Measurements from ENCODE around the gene TNS3. TPM values are rescaled to one million over a fixed set of nuclear protein-coding genes. Genes with fewer than 3 reads are reported as not detected.

The TNS3 gene
- total and polyA plus RNA-seq, 10 of the 15 experiments (the other 5 are each of a cell fraction or from before 2014, with no cell fraction given), result 0.27 to 2.7 (median 0.79) TPM

DNA sequence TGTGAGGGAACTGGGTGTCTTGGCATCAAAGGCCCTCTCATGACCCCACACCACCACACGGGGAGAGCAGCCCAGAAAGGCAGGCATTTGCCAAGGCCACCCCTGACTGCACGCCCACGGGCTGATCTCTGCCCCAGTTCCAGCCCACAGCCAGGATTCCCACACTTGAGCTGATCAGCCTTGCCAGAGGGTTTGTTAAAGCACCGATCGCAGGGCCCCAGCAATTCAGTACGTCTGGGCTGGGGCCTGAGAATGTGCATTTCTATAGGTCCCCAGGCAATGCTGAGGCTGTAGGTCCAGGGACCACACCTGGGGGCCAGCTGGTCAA, 103.9 kb downstream of the TNS3 start (continued):
- no peak for TF ChIP-seq HDAC6 (IDR thresholded peaks at IDR 0.05; ENCODE audit: unreplicated experiment)
- no peak for TF ChIP-seq KAT2A (conservative IDR thresholded peaks at IDR 0.05; ENCODE audit: control insufficient read depth, low read depth, low read length)
- TF ChIP-seq CREM (IDR thresholded peaks at IDR 0.05; ENCODE audit: low read depth), result no peak
- TF ChIP-seq, protein P1, sequence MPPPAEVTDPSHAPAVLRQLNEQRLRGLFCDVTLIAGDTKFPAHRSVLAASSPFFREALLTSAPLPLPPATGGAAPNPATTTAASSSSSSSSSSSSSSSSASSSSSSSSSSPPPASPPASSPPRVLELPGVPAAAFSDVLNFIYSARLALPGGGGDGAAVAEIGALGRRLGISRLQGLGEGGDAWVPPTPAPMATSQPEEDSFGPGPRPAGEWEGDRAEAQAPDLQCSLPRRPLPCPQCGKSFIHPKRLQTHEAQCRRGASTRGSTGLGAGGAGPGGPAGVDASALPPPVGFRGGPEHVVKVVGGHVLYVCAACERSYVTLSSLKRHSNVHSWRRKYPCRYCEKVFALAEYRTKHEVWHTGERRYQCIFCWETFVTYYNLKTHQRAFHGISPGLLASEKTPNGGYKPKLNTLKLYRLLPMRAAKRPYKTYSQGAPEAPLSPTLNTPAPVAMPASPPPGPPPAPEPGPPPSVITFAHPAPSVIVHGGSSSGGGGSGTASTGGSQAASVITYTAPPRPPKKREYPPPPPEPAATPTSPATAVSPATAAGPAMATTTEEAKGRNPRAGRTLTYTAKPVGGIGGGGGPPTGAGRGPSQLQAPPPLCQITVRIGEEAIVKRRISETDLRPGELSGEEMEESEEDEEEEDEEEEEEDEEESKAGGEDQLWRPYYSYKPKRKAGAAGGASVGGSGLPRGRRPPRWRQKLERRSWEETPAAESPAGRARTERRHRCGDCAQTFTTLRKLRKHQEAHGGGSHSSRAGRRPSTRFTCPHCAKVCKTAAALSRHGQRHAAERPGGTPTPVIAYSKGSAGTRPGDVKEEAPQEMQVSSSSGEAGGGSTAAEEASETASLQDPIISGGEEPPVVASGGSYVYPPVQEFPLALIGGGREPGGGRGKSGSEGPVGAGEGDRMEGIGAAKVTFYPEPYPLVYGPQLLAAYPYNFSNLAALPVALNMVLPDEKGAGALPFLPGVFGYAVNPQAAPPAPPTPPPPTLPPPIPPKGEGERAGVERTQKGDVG (CRISPR knock-in tag; IDR thresholded peaks at IDR 0.05), result no peak
- TF ChIP-seq RELA (IDR thresholded peaks at IDR 0.05; ENCODE audit: borderline replicate concordance, partially characterized antibody), result no peak
- no peak for TF ChIP-seq HDAC2 (IDR thresholded peaks at IDR 0.05)
- no peak for TF ChIP-seq IKZF2 (IDR thresholded peaks at IDR 0.05)
- TF ChIP-seq, protein P2, sequence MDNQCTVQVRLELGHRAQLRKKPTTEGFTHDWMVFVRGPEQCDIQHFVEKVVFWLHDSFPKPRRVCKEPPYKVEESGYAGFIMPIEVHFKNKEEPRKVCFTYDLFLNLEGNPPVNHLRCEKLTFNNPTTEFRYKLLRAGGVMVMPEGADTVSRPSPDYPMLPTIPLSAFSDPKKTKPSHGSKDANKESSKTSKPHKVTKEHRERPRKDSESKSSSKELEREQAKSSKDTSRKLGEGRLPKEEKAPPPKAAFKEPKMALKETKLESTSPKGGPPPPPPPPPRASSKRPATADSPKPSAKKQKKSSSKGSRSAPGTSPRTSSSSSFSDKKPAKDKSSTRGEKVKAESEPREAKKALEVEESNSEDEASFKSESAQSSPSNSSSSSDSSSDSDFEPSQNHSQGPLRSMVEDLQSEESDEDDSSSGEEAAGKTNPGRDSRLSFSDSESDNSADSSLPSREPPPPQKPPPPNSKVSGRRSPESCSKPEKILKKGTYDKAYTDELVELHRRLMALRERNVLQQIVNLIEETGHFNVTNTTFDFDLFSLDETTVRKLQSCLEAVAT (IDR thresholded peaks at IDR 0.05), result no peak

Measured in GM12878 (cell line).